Panc1 (cell line): ENCODE results near the gene MYL2. TPM values are rescaled to one million over a fixed set of nuclear protein-coding genes. Genes with fewer than 3 reads are reported as not detected.

ENCODE experiments used
- ATAC-seq: fragments of 200-7000 bp; cut with Tn5 transposase; 2 replicates; pipeline ENCODE4 v1.9.1; 2020; ENCODE audit warnings: mild to moderate bottlenecking, moderate library complexity
- BruUV-seq: library from RNA; stranded (reverse); fragments of 400-500 nt; replicated peaks from 2 replicates; lab custom pipeline; 2021; lab: Mats Ljungman, UMichigan
- CTCF ChIA-PET: fragments of 300-600 bp; sonication (Branson Sonifier 250); formaldehyde crosslinking; loops from one replicate; lab custom pipeline; 2022; ENCODE audit warnings: antibody characterized with exemption; lab: Charles Lee
- POLR2A ChIA-PET: fragments of 300-600 bp; sonication (Branson Sonifier 250); formaldehyde crosslinking; loops from one replicate; lab custom pipeline; 2022; ENCODE audit warnings: antibody characterized with exemption; lab: Charles Lee
- DNase-seq: peaks from one replicate; pipeline ENCODE4 v3.0.0-alpha.2; 2010; ENCODE audit warnings: low read depth, low spot score
- H3K27ac ChIP-seq: 2 replicates; pipeline ENCODE4 v1.5.1; 2011; ENCODE audit warnings: mild to moderate bottlenecking, low read length, inconsistent platforms
- H3K27me3 ChIP-seq: fragments of 200-500 bp; sonication (Bioruptor generic); 2 replicates; pipeline ENCODE4 v1.6.0; 2014; ENCODE audit warnings: low read length, inconsistent platforms; ENCODE audit not compliant: control insufficient read depth, insufficient read depth
- H3K36me3 ChIP-seq: fragments of 200-500 bp; sonication (Bioruptor generic); 2 replicates; pipeline ENCODE4 v1.5.1; 2014; ENCODE audit warnings: inconsistent platforms, mild to moderate bottlenecking, low read length, moderate library complexity; ENCODE audit not compliant: control insufficient read depth, insufficient read depth
- H3K4me1 ChIP-seq: 2 replicates; pipeline ENCODE4 v1.5.1; 2011; ENCODE audit warnings: inconsistent platforms, mild to moderate bottlenecking, low read length, moderate library complexity; ENCODE audit not compliant: control insufficient read depth, insufficient read depth
- H3K4me3 ChIP-seq, 2 experiments: 2 replicates each; pipeline ENCODE4 v1.5.1; 2011 to 2012; ENCODE audit warnings: low read depth in 2 of 2, low read length in 2 of 2, mild to moderate bottlenecking in 2 of 2, inconsistent platforms in 1 of 2, moderate library complexity in 1 of 2
- H3K9me3 ChIP-seq: fragments of 200-500 bp; sonication (Bioruptor generic); 2 replicates; pipeline ENCODE4 v1.5.1; 2014; ENCODE audit warnings: low read depth, mild to moderate bottlenecking, inconsistent platforms, low read length, moderate library complexity; ENCODE audit not compliant: control insufficient read depth, insufficient read depth
- POLR2AphosphoS5 ChIP-seq: IDR thresholded peaks from 2 replicates; pipeline ENCODE4 v1.6.1; 2012; ENCODE audit warnings: mild to moderate bottlenecking, low read depth, low read length, moderate library complexity
- SIN3A ChIP-seq: IDR thresholded peaks from 2 replicates; pipeline ENCODE4 v1.6.1; 2012; ENCODE audit warnings: low read depth, mild to moderate bottlenecking, low read length, moderate library complexity, borderline replicate concordance; ENCODE audit not compliant: insufficient read depth
- TCF7L2 ChIP-seq: IDR thresholded peaks from 2 replicates; pipeline ENCODE4 v1.6.1; 2011; ENCODE audit warnings: mild to moderate bottlenecking, low read depth, low read length, inconsistent platforms
- in situ Hi-C: cut with HindIII; loops from 2 replicates; pipeline ENCODE4 v1.10.0; 2016; ENCODE audit warnings: low sequenced_read_pairs, low pct_unique_long_range_greater_than_20kb
- intact Hi-C: fragments of 100-400 bp; cut with micrococcal nuclease; formaldehyde crosslinking; loops from one replicate; pipeline ENCODE4 v1.10.0; 2022; ENCODE audit not compliant: unreplicated experiment
- total RNA-seq: library from RNA; stranded (reverse); gene quantifications from one replicate; pipeline ENCODE4 v1.2.1, GENCODE V29; 2021; ENCODE audit not compliant: unreplicated experiment
- TF ChIP-seq, protein P1 (sequence below): fragments of 450-650 bp; IDR thresholded peaks from 2 replicates; pipeline ENCODE4 v1.5.1; 2017; ENCODE audit warnings: mild to moderate bottlenecking
- TF ChIP-seq, protein P2 (sequence below), 2 experiments: IDR thresholded peaks; 2 replicates each; pipeline ENCODE4 v1.6.1; 2011 to 2012; ENCODE audit warnings: low read depth in 2 of 2, control low read depth in 1 of 2, low read length in 1 of 2, mild to moderate bottlenecking in 1 of 2, moderate library complexity in 1 of 2; ENCODE audit not compliant: insufficient read depth in 1 of 2

MYL2 gene
- total RNA-seq, 1 experiment from 2014 or later = not detected

DNA sequence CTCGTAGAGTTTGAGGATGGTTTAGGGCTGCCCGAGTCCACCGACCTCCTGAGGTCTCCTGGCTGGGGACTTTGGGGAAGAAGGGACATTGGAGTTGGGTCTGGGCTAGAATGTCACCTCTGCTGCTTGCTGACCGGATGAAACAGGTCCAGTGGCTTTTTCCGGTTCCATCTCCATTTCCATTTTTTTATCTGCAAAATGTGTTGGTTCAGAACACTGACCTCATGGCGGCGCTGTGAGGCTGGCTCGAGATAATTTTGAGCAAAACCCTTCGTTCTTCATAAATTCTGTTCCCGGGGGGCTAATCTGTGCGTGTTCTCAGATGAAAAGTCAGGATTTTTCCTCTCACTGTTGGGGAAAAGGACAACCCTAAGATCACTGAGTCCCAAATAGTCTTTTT is 11.7 kb upstream of the MYL2 start:
- no peak for TF ChIP-seq SIN3A
- TF ChIP-seq, protein P1, sequence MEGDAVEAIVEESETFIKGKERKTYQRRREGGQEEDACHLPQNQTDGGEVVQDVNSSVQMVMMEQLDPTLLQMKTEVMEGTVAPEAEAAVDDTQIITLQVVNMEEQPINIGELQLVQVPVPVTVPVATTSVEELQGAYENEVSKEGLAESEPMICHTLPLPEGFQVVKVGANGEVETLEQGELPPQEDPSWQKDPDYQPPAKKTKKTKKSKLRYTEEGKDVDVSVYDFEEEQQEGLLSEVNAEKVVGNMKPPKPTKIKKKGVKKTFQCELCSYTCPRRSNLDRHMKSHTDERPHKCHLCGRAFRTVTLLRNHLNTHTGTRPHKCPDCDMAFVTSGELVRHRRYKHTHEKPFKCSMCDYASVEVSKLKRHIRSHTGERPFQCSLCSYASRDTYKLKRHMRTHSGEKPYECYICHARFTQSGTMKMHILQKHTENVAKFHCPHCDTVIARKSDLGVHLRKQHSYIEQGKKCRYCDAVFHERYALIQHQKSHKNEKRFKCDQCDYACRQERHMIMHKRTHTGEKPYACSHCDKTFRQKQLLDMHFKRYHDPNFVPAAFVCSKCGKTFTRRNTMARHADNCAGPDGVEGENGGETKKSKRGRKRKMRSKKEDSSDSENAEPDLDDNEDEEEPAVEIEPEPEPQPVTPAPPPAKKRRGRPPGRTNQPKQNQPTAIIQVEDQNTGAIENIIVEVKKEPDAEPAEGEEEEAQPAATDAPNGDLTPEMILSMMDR = peak; percentile 72
- TF ChIP-seq POLR2AphosphoS5 = no peak
- ChIA-PET POLR2A (no interaction called here), CTCF (interaction anchor here (0.8 kb wide), 1 partner anchor 36 kb away, joined by 3 read pairs; no protein-coding TSS in a partner anchor)
- peaks cover 3% of the 10 kb centered on the region for H3K4me1 ChIP-seq
- DNase-seq = no peak
- H3K27ac ChIP-seq = no peak overlapping the region
- H3K9me3 ChIP-seq = no peaks in the 10 kb centered on the region
- in situ Hi-C loops (no loop called here), intact Hi-C loops (no loop called here)
- no peak for ATAC-seq
- H3K27me3 ChIP-seq = no peaks in the 10 kb centered on the region
- BruUV-seq = no TSS peak
- H3K36me3 ChIP-seq = no peaks in the 10 kb centered on the region
- no peak overlapping the region for H3K4me3 ChIP-seq

DNA sequence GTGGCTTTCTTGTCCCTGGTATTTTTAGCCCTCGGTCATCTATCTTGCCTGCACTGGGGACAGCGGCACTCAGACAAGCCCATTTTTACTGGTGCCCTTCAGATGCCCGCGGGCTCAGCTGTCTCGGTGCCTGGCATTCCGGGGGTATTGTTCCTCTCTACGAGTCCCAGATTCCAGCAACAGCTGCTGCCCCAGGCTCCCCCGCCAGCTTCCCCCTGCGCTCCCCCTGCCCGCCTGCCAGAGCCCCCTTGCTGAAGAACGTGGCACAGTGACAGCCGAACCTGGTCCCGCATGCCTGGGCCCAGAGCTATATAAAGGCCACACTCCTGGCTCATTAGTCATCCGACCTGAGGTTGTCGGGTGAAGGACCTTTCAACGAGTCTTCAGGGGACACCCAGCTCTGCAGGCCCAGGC is 10.9 kb upstream of the MYL2 start:
- intact Hi-C loops (no loop called here), in situ Hi-C loops (no loop called here)
- Histone ChIP-seq H3K27ac (no peak overlapping the region), H3K4me1 (peaks cover 3% of the 10 kb centered on the region), H3K36me3 (no peaks in the 10 kb centered on the region), H3K9me3 (no peaks in the 10 kb centered on the region), H3K27me3 (no peaks in the 10 kb centered on the region), H3K4me3 (no peak overlapping the region)
- BruUV-seq = no TSS peak
- DNase-seq (no peak), ATAC-seq (peak; percentile 69)
- POLR2A ChIA-PET = interaction anchor here (0.5 kb wide), 1 partner anchor 31 kb away, joined by 4 read pairs; no protein-coding TSS in a partner anchor
- TF ChIP-seq, protein P1 = no peak
- TF ChIP-seq, protein P2, sequence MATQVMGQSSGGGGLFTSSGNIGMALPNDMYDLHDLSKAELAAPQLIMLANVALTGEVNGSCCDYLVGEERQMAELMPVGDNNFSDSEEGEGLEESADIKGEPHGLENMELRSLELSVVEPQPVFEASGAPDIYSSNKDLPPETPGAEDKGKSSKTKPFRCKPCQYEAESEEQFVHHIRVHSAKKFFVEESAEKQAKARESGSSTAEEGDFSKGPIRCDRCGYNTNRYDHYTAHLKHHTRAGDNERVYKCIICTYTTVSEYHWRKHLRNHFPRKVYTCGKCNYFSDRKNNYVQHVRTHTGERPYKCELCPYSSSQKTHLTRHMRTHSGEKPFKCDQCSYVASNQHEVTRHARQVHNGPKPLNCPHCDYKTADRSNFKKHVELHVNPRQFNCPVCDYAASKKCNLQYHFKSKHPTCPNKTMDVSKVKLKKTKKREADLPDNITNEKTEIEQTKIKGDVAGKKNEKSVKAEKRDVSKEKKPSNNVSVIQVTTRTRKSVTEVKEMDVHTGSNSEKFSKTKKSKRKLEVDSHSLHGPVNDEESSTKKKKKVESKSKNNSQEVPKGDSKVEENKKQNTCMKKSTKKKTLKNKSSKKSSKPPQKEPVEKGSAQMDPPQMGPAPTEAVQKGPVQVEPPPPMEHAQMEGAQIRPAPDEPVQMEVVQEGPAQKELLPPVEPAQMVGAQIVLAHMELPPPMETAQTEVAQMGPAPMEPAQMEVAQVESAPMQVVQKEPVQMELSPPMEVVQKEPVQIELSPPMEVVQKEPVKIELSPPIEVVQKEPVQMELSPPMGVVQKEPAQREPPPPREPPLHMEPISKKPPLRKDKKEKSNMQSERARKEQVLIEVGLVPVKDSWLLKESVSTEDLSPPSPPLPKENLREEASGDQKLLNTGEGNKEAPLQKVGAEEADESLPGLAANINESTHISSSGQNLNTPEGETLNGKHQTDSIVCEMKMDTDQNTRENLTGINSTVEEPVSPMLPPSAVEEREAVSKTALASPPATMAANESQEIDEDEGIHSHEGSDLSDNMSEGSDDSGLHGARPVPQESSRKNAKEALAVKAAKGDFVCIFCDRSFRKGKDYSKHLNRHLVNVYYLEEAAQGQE (IDR thresholded peaks at IDR 0.05; ENCODE audit: insufficient read depth in 1 of 2, low read depth in 2 of 2, low read length in 1 of 2) = no peak
- TF ChIP-seq POLR2AphosphoS5 (no peak), TCF7L2 (no peak)
- CTCF ChIA-PET = no interaction called here
